IMR-90 (cell line): ENCODE results near the gene MT1G. TPM values are rescaled to one million over a fixed set of nuclear protein-coding genes. Genes with fewer than 3 reads are reported as not detected.

ENCODE experiments used
- ATAC-seq: fragments of 200-7000 bp; cut with Tn5 transposase; 2 replicates; pipeline ENCODE4 v1.9.1; 2020; ENCODE audit warnings: low read depth, mild to moderate bottlenecking, moderate library complexity
- BruUV-seq: library from RNA; stranded (reverse); fragments of 400-500 nt; replicated peaks from 2 replicates; lab custom pipeline; 2021; lab: Mats Ljungman, UMichigan
- CTCF ChIA-PET: fragments of 300-600 bp; formaldehyde crosslinking; extraction: SDS; loops from one replicate; lab custom pipeline; 2021; ENCODE audit warnings: antibody characterized with exemption; lab: Yijun Ruan, JAX
- POLR2A ChIA-PET: fragments of 300-600 bp; sonication (Branson Sonifier 250); formaldehyde crosslinking; loops from one replicate; lab custom pipeline; 2022; ENCODE audit warnings: antibody characterized with exemption; ENCODE audit not compliant: unreplicated experiment; lab: Charles Lee
- DNase-seq: peaks from one replicate; pipeline ENCODE4 v3.0.0; 2013
- H2AFZ ChIP-seq: replicated peaks from 2 replicates; pipeline ENCODE3; 2013; ENCODE audit warnings: low read length, mild to moderate bottlenecking; ENCODE audit not compliant: poor library complexity
- H2AK5ac ChIP-seq: 2 replicates; pipeline ENCODE4 v1.6.1; 2013; ENCODE audit warnings: low read depth, low read length, inconsistent platforms
- H2AK9ac ChIP-seq: replicated peaks from 2 replicates; pipeline ENCODE3; 2013; ENCODE audit warnings: mild to moderate bottlenecking, low read depth, low read length, moderate library complexity; ENCODE audit not compliant: poor library complexity
- H2BK120ac ChIP-seq: 2 replicates; pipeline ENCODE4 v1.6.1; 2013; ENCODE audit warnings: low read depth, low read length, inconsistent platforms
- H2BK15ac ChIP-seq: 3 replicates; pipeline ENCODE4 v1.6.1; 2013; ENCODE audit warnings: low read depth, low read length, inconsistent platforms
- H2BK20ac ChIP-seq: 2 replicates; pipeline ENCODE4 v1.6.1; 2013; ENCODE audit warnings: low read depth, mild to moderate bottlenecking, inconsistent platforms, low read length, moderate library complexity
- H2BK5ac ChIP-seq: 2 replicates; pipeline ENCODE4 v1.6.1; 2013; ENCODE audit warnings: mild to moderate bottlenecking, low read depth, low read length, inconsistent platforms; ENCODE audit not compliant: poor library complexity, severe bottlenecking
- H3K14ac ChIP-seq: replicated peaks from 2 replicates; pipeline ENCODE4 v1.6.1; 2013; ENCODE audit warnings: low read depth, low read length, inconsistent platforms
- H3K18ac ChIP-seq: 2 replicates; pipeline ENCODE4 v1.6.1; 2013; ENCODE audit warnings: low read depth, low read length, control low read depth
- H3K23ac ChIP-seq: 2 replicates; pipeline ENCODE4 v1.6.1; 2013; ENCODE audit warnings: low read depth, low read length, inconsistent platforms
- H3K27ac ChIP-seq: 2 replicates; pipeline ENCODE4 v1.5.1; 2013; ENCODE audit warnings: mild to moderate bottlenecking, control low read depth, low read length; ENCODE audit not compliant: insufficient read depth
- H3K27me3 ChIP-seq: 2 replicates; pipeline ENCODE4 v1.6.1; 2013; ENCODE audit warnings: low read length; ENCODE audit not compliant: control insufficient read depth, insufficient read depth
- H3K36me3 ChIP-seq: 2 replicates; pipeline ENCODE4 v1.6.1; 2013; ENCODE audit warnings: low read length, mixed read lengths; ENCODE audit not compliant: control insufficient read depth, insufficient read depth
- H3K4ac ChIP-seq: 2 replicates; pipeline ENCODE4 v1.6.1; 2013; ENCODE audit warnings: low read depth, low read length, inconsistent platforms
- H3K4me1 ChIP-seq: 2 replicates; pipeline ENCODE4 v1.6.1; 2013; ENCODE audit warnings: low read length, mixed read lengths; ENCODE audit not compliant: control insufficient read depth, insufficient read depth
- H3K4me2 ChIP-seq: 2 replicates; pipeline ENCODE4 v1.6.1; 2013; ENCODE audit warnings: low read depth, mild to moderate bottlenecking, control low read depth, low read length, moderate library complexity
- H3K4me3 ChIP-seq: 2 replicates; pipeline ENCODE4 v1.5.1; 2013; ENCODE audit warnings: low read depth, mild to moderate bottlenecking, control low read depth, low read length, moderate library complexity; ENCODE audit not compliant: insufficient read depth
- H3K56ac ChIP-seq: 2 replicates; pipeline ENCODE4 v1.6.1; 2013; ENCODE audit warnings: low read length, inconsistent platforms; ENCODE audit not compliant: insufficient read depth; ENCODE audit errors: extremely low read depth
- H3K79me1 ChIP-seq, 2 experiments: 2 replicates each; pipeline ENCODE4 v1.6.1; 2013; ENCODE audit warnings: low read length in 2 of 2, inconsistent platforms in 1 of 2, low read depth in 1 of 2
- H3K9ac ChIP-seq: 2 replicates; pipeline ENCODE4 v1.6.1; 2013; ENCODE audit warnings: low read depth, low read length, control low read depth
- H3K9me1 ChIP-seq: 2 replicates; pipeline ENCODE4 v1.6.1; 2013; ENCODE audit warnings: low read length, inconsistent platforms; ENCODE audit not compliant: insufficient read depth
- H3K9me3 ChIP-seq: 2 replicates; pipeline ENCODE4 v1.6.1; 2013; ENCODE audit warnings: low read length; ENCODE audit not compliant: control insufficient read depth, insufficient read depth
- H4K20me1 ChIP-seq: 2 replicates; pipeline ENCODE4 v1.6.1; 2013; ENCODE audit warnings: low read length, inconsistent platforms; ENCODE audit not compliant: insufficient read depth
- H4K5ac ChIP-seq: 2 replicates; pipeline ENCODE4 v1.6.1; 2013; ENCODE audit warnings: mild to moderate bottlenecking, low read depth, low read length, control low read depth
- H4K8ac ChIP-seq, 2 experiments: 2 replicates each; pipeline ENCODE4 v1.6.1; 2013; ENCODE audit warnings: low read depth in 2 of 2, low read length in 2 of 2, control low read depth in 1 of 2, inconsistent platforms in 1 of 2
- H4K91ac ChIP-seq: 2 replicates; pipeline ENCODE4 v1.6.1; 2013; ENCODE audit warnings: low read depth, low read length, inconsistent platforms; ENCODE audit not compliant: insufficient read depth
- CEBPB ChIP-seq: IDR thresholded peaks from 2 replicates; pipeline ENCODE4 v1.6.1; 2012; ENCODE audit warnings: low read depth, low read length, improper control_type of control experiment
- CHD1 ChIP-seq: IDR thresholded peaks from 2 replicates; pipeline ENCODE4 v1.6.1; 2012; ENCODE audit warnings: low read depth, low read length, improper control_type of control experiment
- FOS ChIP-seq: fragments of 150-350 bp; IDR thresholded peaks from 2 replicates; pipeline ENCODE4 v1.6.1; 2016; ENCODE audit warnings: low read depth, low read length
- MAFK ChIP-seq: IDR thresholded peaks from 2 replicates; pipeline ENCODE4 v1.6.1; 2012; ENCODE audit warnings: low read depth, low read length, improper control_type of control experiment
- NFE2L2 ChIP-seq: fragments of 150-350 bp; IDR thresholded peaks from 2 replicates; pipeline ENCODE4 v1.6.1; 2016; ENCODE audit warnings: low read depth, mild to moderate bottlenecking, low read length
- POLR2A ChIP-seq: IDR thresholded peaks from 2 replicates; pipeline ENCODE4 v1.6.1; 2012; ENCODE audit warnings: mild to moderate bottlenecking, low read depth, low read length
- RAD21 ChIP-seq: IDR thresholded peaks from 2 replicates; pipeline ENCODE4 v1.6.1; 2012; ENCODE audit warnings: low read length, improper control_type of control experiment
- WGBS, 2 experiments: methylation state at CpG; one replicate each; pipeline versions ENCODE4 v1.1.5 to v1.1.7; 2013; ENCODE audit warnings: missing lambda C conversion rate in 2 of 2; ENCODE audit not compliant: insufficient read length in 1 of 2; ENCODE audit errors: extremely low coverage in 2 of 2; 5-methylcytosine and 5-hydroxymethylcytosine counted together
- dilution Hi-C: fragments of 300-500 bp; cut with HindIII; formaldehyde crosslinking; loops from one replicate; pipeline ENCODE4 v1.14.3; 2018; ENCODE audit warnings: low sequenced_read_pairs; ENCODE audit not compliant: unreplicated experiment
- in situ Hi-C: fragments of 300-500 bp; cut with MboI; formaldehyde crosslinking; loops from 3 replicates; pipeline ENCODE4 v1.14.3; 2019; ENCODE audit warnings: low sequenced_read_pairs, inconsistent platforms, mixed read lengths
- intact Hi-C: fragments of 100-400 bp; cut with micrococcal nuclease; formaldehyde crosslinking; loops from 2 replicates; pipeline ENCODE4 v1.10.0; 2022
- polyA plus RNA-seq, 3 experiments: library from polyadenylated mRNA; depleted of rRNA; stranded (reverse); fragments of >200 nt; gene quantifications; 2 replicates each; pipeline ENCODE4 v1.2.3, GENCODE V29; 2012; ENCODE audit warnings: low replicate concordance in 1 of 3
- total RNA-seq: library from RNA; depleted of rRNA; stranded (reverse); fragments of >200 nt; gene quantifications from 2 replicates; pipeline ENCODE4 v1.2.3, GENCODE V29; 2012
- TF ChIP-seq, protein P1 (sequence below): conservative IDR thresholded peaks from 2 replicates; pipeline ENCODE4 v1.5.1; 2012; ENCODE audit warnings: mild to moderate bottlenecking, low read depth, low read length, improper control_type of control experiment

MT1G gene
- total and polyA plus RNA-seq, 2 of the 4 experiments (the other 2 are of a cell fraction): 0.48 TPM; not detected in 1

DNA sequence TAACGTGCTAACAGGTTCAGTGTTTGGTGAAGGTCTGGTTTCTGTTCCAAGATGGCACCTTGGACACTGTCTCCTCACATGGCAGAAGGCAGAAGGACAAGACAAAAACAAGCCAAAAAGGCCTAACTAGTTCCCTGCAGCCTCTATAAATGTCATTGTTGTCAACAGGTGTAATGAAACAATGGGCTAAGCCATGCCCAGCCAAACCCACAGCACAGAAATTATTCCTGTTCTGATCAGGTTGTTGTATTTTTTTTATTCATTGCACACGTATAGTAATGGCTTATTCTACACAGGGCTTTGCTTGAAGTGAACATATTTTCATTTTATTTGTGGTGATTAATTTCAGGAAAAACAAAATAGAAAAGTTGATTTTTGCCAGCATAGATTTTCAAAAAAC, 45.9 kb upstream of the MT1G start:
- H2BK15ac ChIP-seq: no peak overlapping the region
- H2AK5ac ChIP-seq: no peak overlapping the region
- DNase-seq: no peak
- H2BK5ac ChIP-seq: no peak overlapping the region
- no peak overlapping the region for H3K56ac ChIP-seq
- no peak overlapping the region for H3K4ac ChIP-seq
- no peak overlapping the region for H3K9ac ChIP-seq
- no peak overlapping the region for H4K8ac ChIP-seq
- no peaks in the 10 kb centered on the region for H3K9me1 ChIP-seq
- no peak overlapping the region for H4K91ac ChIP-seq
- in situ Hi-C loops: loop anchor here (25.0 kb wide), 1 partner anchor 776 kb away; no protein-coding TSS in a partner anchor
- ChIA-PET CTCF (no interaction called here), POLR2A (no interaction called here)
- H2BK120ac ChIP-seq: no peak overlapping the region
- H3K27ac ChIP-seq: no peak overlapping the region
- H3K9me3 ChIP-seq: no peaks in the 10 kb centered on the region
- no peak overlapping the region for H2AK9ac ChIP-seq
- BruUV-seq: no TSS peak
- H4K5ac ChIP-seq: no peak overlapping the region
- H3K4me2 ChIP-seq: no peak overlapping the region
- H3K36me3 ChIP-seq: no peaks in the 10 kb centered on the region
- no peak overlapping the region for H3K18ac ChIP-seq
- H4K20me1 ChIP-seq: no peaks in the 10 kb centered on the region
- ATAC-seq: no peak
- no peak overlapping the region for H2AFZ ChIP-seq
- H3K79me1 ChIP-seq: no peaks in the 10 kb centered on the region
- H3K23ac ChIP-seq: no peak overlapping the region
- no peaks in the 10 kb centered on the region for H3K4me1 ChIP-seq
- no peak overlapping the region for H3K4me3 ChIP-seq
- dilution Hi-C loops: no loop called here
- H3K27me3 ChIP-seq: peaks cover 16% of the 10 kb centered on the region
- intact Hi-C loops: no loop called here
- H3K14ac ChIP-seq: no peak overlapping the region
- TF ChIP-seq RAD21 (no peak), NFE2L2 (no peak), POLR2A (no peak), CEBPB (no peak), CHD1 (no peak), MAFK (no peak), FOS (no peak)
- TF ChIP-seq, protein P1, sequence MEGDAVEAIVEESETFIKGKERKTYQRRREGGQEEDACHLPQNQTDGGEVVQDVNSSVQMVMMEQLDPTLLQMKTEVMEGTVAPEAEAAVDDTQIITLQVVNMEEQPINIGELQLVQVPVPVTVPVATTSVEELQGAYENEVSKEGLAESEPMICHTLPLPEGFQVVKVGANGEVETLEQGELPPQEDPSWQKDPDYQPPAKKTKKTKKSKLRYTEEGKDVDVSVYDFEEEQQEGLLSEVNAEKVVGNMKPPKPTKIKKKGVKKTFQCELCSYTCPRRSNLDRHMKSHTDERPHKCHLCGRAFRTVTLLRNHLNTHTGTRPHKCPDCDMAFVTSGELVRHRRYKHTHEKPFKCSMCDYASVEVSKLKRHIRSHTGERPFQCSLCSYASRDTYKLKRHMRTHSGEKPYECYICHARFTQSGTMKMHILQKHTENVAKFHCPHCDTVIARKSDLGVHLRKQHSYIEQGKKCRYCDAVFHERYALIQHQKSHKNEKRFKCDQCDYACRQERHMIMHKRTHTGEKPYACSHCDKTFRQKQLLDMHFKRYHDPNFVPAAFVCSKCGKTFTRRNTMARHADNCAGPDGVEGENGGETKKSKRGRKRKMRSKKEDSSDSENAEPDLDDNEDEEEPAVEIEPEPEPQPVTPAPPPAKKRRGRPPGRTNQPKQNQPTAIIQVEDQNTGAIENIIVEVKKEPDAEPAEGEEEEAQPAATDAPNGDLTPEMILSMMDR: no peak
- H2BK20ac ChIP-seq: no peak overlapping the region
- no CpG with 5 or more reads among the region's 2 CpGs for WGBS, 2 experiments
